Mammary epithelial cell (primary cell): ENCODE data around the gene TTC7B.

Experiments
- CTCF ChIP-seq, 2 donors: IDR thresholded peaks in 1 of 2; conservative IDR thresholded peaks in 1 of 2; 2 replicates each; pipeline ENCODE4 v1.5.1; 2011 to 2012; ENCODE audit warnings: inconsistent platforms in 2 of 2, low read length in 2 of 2, mild to moderate bottlenecking in 2 of 2, control low read depth in 1 of 2, low read depth in 1 of 2; ENCODE audit not compliant: insufficient read depth in 1 of 2; ENCODE audit errors: extremely low read depth in 1 of 2
- EZH2 ChIP-seq: IDR thresholded peaks from 2 replicates; pipeline ENCODE4 v1.6.1; 2012; ENCODE audit warnings: low read length, inconsistent platforms, borderline replicate concordance

- no peak for TF ChIP-seq CTCF (conservative IDR thresholded peaks at IDR 0.05 in 1 of 2, IDR thresholded peaks at IDR 0.05 in 1 of 2; ENCODE audit: extremely low read depth in 1 of 2, insufficient read depth in 1 of 2, low read depth in 1 of 2, low read length in 2 of 2)
- no peak for TF ChIP-seq EZH2
These were observed 155.2 kb downstream of the TTC7B start for GRCh38 chr14:90660865-90661570.
